ENCODE results near the gene CACNB2. TPM values are rescaled to one million over a fixed set of nuclear protein-coding genes. Genes with fewer than 3 reads are reported as not detected.

Gene CACNB2
- total RNA-seq, 2 donors from 2014 or later: 4.5 to 56.7 TPM

DNA sequence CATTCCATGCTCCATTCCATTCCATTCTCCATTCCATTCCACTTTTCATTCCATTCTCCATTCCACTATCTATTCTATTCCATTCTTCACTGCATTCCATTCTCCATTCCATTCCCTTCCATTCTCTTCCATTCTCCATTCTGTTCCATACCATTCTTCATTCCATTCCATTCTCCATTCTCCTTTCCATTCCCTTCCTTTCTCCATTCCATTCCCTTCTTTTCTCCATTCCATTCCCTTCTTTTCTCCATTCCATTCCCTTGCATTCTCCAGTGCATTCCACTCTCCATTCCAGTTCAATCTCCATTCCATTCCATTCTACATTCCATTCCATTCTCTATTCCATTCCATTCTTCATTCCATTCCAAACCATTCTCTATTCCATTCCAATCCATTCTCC is 430.9 kb downstream of the CACNB2 start:
- DNase-seq (ENCODE audit: low spot score): no peak
- Histone ChIP-seq H3K27ac (no peak overlapping the region), H3K4me1 (ENCODE audit: control insufficient read depth in 1 of 2, low read depth in 2 of 2) (no peaks in the 10 kb centered on the region), H3K36me3 (no peaks in the 10 kb centered on the region), H3K4me3 (no peak overlapping the region), H3K27me3 (replicated peaks; ENCODE audit: insufficient read depth) (no peaks in the 10 kb centered on the region), H3K9me3 (no peaks in the 10 kb centered on the region)
- TF ChIP-seq, protein P1, sequence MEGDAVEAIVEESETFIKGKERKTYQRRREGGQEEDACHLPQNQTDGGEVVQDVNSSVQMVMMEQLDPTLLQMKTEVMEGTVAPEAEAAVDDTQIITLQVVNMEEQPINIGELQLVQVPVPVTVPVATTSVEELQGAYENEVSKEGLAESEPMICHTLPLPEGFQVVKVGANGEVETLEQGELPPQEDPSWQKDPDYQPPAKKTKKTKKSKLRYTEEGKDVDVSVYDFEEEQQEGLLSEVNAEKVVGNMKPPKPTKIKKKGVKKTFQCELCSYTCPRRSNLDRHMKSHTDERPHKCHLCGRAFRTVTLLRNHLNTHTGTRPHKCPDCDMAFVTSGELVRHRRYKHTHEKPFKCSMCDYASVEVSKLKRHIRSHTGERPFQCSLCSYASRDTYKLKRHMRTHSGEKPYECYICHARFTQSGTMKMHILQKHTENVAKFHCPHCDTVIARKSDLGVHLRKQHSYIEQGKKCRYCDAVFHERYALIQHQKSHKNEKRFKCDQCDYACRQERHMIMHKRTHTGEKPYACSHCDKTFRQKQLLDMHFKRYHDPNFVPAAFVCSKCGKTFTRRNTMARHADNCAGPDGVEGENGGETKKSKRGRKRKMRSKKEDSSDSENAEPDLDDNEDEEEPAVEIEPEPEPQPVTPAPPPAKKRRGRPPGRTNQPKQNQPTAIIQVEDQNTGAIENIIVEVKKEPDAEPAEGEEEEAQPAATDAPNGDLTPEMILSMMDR (IDR thresholded peaks at IDR 0.05): no peak
- no peak for ATAC-seq (ENCODE audit: insufficient number of reproducible peaks, low FRiP score, low read depth)

DNA sequence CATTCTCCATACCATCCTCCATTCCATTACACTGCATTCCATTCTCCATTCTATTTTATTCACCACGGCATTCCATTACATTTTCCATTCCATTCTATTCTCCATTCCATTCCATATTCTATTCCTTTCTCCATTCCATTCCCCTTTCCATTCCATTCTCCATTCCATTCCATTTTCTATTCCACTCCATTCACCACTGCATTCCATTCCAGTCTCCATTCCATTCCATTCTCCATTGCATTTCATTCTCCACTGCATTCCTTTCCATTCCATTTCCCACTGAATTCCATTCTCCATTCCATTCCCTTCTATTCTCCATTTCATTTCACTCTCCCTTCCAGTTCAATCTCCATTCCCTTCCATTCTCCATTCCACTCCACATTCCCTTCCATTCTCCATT is 431.6 kb downstream of the CACNB2 start:
- H3K27ac ChIP-seq: no peak overlapping the region
- no peaks in the 10 kb centered on the region for H3K9me3 ChIP-seq
- no peaks in the 10 kb centered on the region for H3K4me1 ChIP-seq (ENCODE audit: control insufficient read depth in 1 of 2, low read depth in 2 of 2)
- DNase-seq (ENCODE audit: low spot score) (no peak), ATAC-seq (ENCODE audit: insufficient number of reproducible peaks, low FRiP score, low read depth) (no peak)
- H3K4me3 ChIP-seq: no peak overlapping the region
- TF ChIP-seq, protein P1 (IDR thresholded peaks at IDR 0.05): no peak
- no peaks in the 10 kb centered on the region for H3K27me3 ChIP-seq (replicated peaks; ENCODE audit: insufficient read depth)
- H3K36me3 ChIP-seq: no peaks in the 10 kb centered on the region

DNA sequence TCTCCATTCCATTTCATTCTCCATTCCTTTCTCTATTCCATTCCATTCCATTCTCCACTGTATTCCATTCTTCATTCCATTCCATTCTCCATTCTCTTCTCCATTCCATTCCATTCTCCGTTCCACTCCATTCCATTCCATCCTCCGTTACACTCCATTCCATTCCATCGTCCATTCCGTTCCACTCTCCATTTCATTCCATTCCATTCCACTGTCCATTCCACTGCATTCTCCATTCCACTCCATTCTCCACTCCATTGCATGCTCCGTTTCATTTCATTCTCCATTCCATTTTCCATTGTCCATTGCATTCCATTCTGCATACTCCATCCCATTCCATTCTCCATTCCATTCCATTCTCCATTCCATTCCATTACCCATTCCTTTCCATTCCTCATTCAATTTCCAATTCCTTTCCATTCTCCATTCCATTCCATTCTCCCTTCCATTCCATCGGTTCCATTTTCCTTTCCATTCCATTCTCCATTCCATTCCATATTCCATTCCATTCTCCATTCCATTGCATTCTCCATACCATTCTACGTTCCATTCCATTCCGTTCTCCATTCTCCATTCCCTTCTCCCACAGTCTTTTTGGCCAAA is 432.8 kb downstream of the CACNB2 start:
- H3K4me1 ChIP-seq (ENCODE audit: control insufficient read depth in 1 of 2, low read depth in 2 of 2): no peaks in the 10 kb centered on the region
- TF ChIP-seq, protein P1 (IDR thresholded peaks at IDR 0.05): no peak
- H3K9me3 ChIP-seq: no peaks in the 10 kb centered on the region
- no peak overlapping the region for H3K27ac ChIP-seq
- no peak for ATAC-seq (ENCODE audit: insufficient number of reproducible peaks, low FRiP score, low read depth)
- DNase-seq (ENCODE audit: low spot score): no peak
- no peak overlapping the region for H3K4me3 ChIP-seq
- no peaks in the 10 kb centered on the region for H3K27me3 ChIP-seq (replicated peaks; ENCODE audit: insufficient read depth)
- H3K36me3 ChIP-seq: no peaks in the 10 kb centered on the region

DNA sequence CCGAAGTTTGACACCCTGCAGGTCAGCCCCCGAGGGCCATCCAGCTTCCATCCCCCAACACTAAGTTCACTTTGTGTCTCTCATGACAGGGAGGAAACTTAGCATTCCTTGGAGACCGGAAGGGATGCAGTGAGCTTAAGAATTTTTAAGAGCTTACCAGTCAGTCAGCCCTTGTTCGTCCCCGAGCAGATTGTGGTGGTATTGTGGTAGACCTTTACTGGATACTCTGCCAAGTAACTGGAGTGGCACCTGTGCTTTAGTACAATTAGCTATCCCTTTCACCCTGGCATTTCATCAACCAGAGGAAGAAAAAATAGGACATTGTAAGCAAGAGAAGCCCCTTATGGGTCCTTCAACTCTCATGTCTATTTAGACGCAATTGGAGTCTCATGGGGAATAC is 436.4 kb downstream of the CACNB2 start:
- DNase-seq (ENCODE audit: low spot score) (no peak), ATAC-seq (ENCODE audit: insufficient number of reproducible peaks, low FRiP score, low read depth) (no peak)
- Histone ChIP-seq H3K27me3 (replicated peaks; ENCODE audit: insufficient read depth) (no peaks in the 10 kb centered on the region), H3K36me3 (no peaks in the 10 kb centered on the region), H3K9me3 (no peaks in the 10 kb centered on the region), H3K27ac (no peak overlapping the region), H3K4me3 (no peak overlapping the region), H3K4me1 (ENCODE audit: control insufficient read depth in 1 of 2, low read depth in 2 of 2) (no peaks in the 10 kb centered on the region)
- TF ChIP-seq, protein P1 (IDR thresholded peaks at IDR 0.05): no peak

DNA sequence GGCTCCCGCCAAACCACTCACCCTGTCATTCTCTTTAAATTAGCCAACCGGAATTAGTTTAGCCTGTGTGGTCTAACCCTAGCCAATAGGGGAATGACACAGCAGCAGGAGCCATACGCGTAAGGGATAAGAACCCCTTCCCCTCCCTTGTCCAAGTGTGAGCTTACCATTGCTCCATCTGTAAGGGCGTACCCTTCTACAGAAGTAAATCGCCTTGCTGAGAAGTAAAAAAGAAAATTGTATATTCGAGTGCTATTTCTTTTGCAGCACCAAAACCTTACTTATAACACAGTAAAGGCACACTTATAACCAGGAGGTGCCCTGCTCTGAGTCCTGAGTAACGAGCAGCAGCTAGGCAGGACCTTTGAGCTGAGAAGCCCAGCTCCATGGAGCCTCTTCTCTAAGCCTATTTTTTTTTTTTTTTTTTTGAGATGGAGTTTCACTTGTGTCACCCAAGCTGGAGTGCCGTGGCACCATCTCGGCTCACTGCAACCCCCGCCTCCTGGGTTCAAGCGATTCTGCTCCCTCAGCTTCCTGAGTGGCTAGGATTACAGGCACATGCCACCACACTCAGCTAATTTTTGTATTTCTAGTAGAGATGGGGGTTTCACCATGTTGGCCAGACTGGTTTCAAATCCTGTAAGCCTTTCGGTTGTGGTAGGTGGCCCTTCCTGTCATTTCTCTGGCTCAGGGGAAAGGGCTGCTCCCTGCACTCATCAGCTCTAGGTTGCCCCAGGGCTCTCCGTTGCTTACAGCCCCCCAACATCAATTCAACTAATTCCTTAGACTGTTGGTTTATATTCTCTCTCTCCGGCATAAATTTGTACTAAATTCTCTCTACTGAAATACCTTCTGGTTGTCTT is 437.8 kb downstream of the CACNB2 start:
- ATAC-seq (ENCODE audit: insufficient number of reproducible peaks, low FRiP score, low read depth) (no peak), DNase-seq (ENCODE audit: low spot score) (no peak)
- Histone ChIP-seq H3K4me1 (ENCODE audit: control insufficient read depth in 1 of 2, low read depth in 2 of 2) (peaks cover 0 to 7% of the 10 kb centered on the region in 2 donors), H3K36me3 (no peaks in the 10 kb centered on the region), H3K27me3 (replicated peaks; ENCODE audit: insufficient read depth) (no peaks in the 10 kb centered on the region), H3K27ac (no peak overlapping the region), H3K4me3 (no peak overlapping the region), H3K9me3 (no peaks in the 10 kb centered on the region)
- TF ChIP-seq, protein P1 (IDR thresholded peaks at IDR 0.05): no peak
